Putamen (tissue), 1 donor: ENCODE data around the gene ATXN7L2.
"Not testable (repeated sequence)": the region's sequence is repeated elsewhere in the genome, so short reads cannot be mapped to it uniquely, and the experiment has no call there.

Experiments
- DNase-seq: peaks from one replicate; pipeline ENCODE4 v3.0.0-alpha.2; 2016; ENCODE audit warnings: low spot score

Gene ATXN7L2

DNA sequence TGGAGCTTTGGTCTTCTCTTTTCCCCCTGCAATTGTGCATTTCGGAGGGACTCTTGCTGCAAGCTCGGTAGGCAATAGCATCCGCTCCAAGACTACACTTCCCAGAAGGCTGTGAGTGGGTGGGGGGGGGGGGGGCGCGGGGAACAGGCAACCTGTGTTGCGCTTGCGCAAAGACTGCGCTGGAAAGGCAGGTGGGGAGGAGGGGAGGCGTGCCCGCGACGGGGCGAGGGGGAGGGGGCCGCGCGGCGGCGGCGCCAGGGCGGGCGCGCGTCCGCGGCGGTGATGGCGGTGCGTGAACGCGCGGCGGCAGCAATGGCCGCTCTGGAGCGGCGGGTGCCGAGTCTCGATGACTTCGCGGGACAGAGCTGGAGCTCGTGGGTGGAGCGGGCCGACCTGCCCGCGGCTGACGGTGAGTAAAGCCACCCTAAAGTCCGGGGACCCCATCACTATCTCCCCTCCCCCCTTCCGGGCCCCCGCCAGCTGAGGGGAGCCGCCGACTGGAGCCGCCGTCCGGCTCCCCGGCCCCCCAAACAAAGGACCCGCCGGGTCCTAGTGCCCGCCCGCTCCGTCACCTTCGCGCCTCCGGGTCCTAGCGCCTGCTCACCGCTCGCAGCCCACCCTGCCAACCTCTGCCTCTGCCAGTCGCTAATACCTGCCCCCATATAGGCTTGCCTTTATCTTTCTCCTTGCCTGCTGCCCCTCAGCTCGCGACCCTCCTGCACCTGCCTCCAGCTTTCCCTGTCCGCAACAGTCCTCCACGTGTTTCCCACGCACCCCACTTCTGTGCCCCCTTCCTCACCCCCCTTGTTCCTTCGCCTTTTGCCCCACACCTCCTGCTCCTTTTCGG is at the start of gene ATXN7L2:
TSS of gene ATXN7L2 (plus strand) at position 234 of the 847 bp plus-strand sequence. CDS start at position 283, 49 bp downstream.
- peak; percentile 94 for DNase-seq

DNA sequence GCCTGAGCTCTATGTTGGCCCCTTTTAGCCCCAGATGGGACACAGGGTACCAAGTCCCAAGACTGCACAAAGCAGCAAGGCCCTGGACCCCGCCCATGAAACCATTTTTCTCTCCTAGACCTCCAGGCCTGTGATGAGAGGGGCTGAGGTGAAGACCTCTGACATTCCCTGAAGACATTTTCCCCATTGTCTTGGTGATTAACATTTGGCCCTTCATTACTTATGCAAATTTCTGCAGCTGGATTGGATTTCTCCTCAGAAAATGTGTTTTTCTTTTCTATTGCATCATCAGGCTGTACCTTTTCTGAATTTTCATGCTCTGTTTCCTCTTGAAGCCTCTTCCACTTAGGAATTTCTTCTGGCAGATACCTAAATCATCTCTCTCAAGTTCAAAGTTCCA is 49.2 kb upstream of the ATXN7L2 start:
- DNase-seq: no peak

- no peak for DNase-seq
Measured at GRCh38 chr1:109438798-109439297, 44.9 kb upstream of the ATXN7L2 start.

DNA sequence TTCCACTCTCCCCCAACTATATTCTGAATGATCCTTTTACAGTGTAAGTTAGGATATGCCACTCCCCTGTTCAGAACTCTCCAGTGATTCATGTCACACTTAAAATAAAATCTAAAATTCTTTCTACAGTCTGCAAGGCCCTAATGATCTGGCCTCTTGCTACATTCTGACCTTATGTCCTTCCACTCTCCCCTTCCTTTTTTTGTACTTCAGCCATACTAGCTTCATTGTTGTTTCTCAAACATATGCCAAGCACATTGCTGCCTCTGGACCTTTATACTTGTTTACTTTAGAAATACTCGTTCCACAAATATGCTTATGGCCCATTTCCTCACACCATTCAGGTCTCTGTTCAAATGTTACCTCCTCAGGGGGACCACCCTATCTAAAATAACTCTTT is 42.6 kb upstream of the ATXN7L2 start:
- no peak for DNase-seq

- DNase-seq: no peak
Measured at GRCh38 chr1:109443476-109443875, 40.2 kb upstream of the ATXN7L2 start.

DNA sequence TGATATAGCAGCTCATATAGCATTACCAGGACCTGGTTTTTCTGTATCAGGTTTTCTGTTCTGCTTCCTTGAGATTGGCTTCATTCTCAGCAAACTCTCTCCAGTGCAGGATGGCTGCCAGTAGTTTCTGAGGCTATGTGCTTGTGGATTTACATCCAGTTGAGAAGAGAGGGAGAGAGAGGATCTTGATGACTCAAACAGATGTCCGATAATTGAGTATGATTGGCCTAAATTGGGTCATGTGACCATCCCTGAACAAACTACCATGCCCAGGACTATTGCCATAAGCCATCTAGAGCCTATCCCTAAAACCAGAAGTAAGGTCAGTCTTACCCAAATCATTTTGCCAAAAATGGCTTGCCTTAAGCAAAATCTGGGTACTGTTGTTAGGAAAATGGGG is 39.4 kb upstream of the ATXN7L2 start:
- DNase-seq: no peak

DNA sequence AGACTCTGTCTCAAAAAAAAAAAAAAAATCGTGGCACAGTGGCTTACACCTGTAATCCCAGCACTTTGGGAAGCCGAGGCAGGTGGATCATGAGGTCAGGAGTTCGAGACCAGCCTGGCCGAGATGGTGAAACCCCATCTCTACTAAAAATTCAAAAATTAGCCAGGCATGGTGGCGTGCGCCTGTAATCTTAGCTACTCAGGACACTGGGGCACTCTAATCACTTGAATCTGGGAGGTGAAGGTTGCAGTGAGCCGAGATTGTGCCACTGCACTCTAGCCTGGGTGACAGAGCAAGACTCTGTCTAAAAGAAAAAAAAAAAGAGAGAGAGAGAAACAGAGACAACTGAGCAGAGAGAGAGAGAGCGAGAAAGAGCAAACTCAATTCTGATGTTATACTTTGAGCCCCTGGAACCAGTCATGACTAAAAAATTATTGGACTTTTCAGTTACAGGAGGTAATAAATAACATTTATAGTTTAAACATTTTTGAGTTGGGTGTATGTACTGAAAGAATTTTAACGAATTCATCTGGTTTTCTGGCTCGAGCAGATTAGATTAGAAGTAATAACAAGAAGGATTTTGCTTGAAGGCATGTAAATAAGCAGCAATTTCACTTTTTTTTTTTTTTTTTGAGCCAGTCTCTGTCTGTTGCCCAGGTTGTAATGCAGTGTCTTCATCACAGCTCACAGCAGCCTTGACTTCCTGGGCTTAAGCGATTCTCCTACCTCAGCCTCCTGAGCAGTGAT is 37.6 kb upstream of the ATXN7L2 start:
- DNase-seq: not testable (repeated sequence)

DNA sequence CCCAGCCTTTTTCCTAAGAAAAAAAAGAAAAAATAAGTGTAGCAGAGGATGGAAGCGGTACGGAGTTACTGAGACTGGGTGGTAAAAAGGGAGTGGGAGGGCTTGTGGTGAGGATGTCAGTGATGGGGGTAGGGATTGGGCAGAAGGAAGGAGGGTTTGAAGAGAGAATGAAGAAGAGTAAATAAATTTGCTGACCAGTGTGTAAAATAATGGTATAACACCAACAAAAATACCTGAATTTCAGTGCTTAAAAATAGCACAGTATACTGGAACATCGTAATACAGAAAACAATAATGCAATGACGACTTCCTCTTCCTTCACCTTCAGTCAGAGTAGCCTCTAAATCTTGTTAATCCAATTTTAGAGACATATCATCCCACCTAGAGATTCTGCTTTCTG is 36.2 kb upstream of the ATXN7L2 start:
- no peak for DNase-seq

- no peak for DNase-seq
Measured at GRCh38 chr1:109454497-109455133, 29.1 kb upstream of the ATXN7L2 start.

DNA sequence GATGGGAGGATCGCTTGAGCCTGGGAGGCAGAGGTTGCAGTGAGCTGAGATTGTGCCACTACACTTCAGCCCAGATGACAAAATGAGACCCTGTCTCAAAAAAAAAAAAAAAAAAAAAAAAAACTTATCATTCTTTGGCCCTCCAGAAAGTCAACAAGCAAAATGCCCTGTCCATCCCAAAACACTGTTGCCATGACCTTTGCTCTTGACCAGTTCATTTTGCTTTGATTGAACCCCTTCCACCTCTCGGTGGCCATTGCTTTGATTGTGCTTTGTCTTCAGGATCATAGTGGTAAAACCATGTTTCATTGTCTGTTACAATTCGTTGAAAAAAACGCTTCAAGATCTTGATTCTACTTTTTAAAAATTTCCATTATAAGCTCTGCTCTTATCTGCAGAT is 25.9 kb upstream of the ATXN7L2 start:
- DNase-seq: no peak

DNA sequence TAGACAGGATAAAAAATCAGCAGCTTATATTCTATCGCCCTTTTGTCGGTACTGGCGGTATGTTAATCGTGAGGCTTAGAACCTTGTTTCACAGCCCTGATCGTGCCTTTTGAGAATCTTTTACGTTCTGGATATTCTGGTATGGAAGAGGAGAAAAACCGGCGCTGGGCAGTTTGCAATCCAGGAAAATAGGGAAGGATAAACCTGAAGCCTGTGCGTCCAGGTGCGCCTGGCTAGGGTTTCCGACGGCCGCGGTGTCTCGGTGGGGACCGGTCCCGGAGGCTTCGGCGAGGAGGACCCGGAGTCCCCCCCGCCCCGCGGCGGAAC is 17.6 kb upstream of the ATXN7L2 start:
- DNase-seq: no peak

- no peak for DNase-seq
Measured at GRCh38 chr1:109466452-109467300, 17.0 kb upstream of the ATXN7L2 start, which contains the start of gene SYPL2. Gene SYPL2, plus strand, starts transcription at chr1:109466546. Its CDS starts 298 bp downstream, at chr1:109466844.

DNA sequence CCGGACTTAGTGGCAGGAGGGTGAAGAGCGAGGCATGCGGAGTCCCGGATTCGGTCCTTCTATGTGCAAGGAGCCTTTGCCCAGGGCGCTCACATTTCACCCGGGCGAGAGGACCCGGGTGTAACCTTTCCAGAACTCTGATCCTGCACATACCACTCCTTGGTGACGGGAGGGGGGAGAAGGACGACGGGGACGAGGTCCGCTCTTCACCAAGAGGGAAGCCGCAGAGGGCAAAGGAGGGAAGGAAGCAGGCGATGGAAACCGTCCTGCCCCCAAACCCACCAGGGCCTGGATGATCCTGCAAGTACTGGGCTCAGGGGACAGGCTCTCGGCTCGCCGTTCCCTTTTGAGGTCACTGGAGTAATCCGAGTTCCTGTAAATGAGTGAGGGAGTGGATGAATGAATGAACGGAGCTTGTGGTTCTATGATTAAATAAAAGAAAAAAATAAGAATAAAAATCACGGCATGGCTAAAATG is 16.4 kb upstream of the ATXN7L2 start:
- DNase-seq: no peak

GRCh38 chr1:109468061-109468460 is 15.6 kb upstream of the ATXN7L2 start:
- no peak for DNase-seq

DNA sequence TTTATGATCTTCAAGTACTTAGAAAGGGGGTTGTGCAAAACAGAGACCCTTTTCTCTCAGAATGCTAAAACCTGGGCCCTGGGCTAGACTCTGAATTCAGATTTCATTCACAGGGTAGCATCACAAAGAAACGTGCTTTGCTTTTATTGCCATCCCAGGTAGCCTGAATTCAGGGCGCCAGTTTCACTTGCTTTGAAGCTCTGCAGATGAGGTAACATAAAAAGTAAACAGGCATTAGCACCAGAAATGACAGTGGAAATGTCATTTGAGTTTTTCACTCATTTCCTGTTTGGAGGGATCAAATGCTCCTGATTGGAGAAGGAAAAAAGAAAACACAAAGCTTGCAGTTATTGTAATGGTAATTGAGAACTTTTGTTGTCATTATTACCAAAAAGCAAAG is 14.8 kb upstream of the ATXN7L2 start:
- no peak for DNase-seq

DNA sequence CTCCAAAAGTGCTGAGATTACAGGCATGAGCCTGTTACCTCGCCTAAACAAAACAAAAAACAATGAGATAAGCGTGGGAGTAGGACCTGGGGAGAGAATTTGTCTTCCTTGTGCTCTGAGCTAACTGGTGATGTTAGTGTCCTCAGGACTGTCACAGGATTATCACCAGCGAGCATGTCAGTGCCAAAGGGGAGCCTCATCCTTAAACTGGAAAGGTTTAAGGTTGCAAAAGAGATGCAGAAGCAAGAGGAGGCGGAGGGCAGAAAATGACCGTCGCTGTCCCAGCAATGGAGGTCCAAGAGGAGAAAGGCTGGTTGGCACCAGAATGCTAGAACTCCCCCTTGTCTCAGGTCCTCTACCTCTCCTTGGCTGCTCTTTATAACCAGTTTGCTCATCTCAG is 13.5 kb upstream of the ATXN7L2 start:
- no peak for DNase-seq

DNA sequence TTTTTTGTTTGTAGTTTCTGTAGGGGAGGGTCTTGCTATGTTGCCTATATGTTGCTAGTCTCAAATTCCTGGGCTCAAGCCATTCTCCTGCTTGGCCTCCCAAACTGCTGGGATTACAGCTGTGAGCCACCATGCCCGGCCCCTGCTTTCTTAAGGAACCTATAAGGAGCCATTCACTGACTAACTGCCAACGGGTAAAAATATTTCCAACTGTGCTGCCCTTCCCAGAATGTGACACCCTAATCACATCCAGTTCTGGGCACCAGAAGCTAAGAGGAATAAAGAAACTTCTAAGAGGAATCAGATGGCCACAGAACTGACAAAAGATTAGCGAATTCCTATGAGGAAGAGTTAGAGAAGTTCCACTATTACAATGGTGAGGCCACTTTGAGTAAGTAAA is 10.9 kb upstream of the ATXN7L2 start:
- no peak for DNase-seq

DNA sequence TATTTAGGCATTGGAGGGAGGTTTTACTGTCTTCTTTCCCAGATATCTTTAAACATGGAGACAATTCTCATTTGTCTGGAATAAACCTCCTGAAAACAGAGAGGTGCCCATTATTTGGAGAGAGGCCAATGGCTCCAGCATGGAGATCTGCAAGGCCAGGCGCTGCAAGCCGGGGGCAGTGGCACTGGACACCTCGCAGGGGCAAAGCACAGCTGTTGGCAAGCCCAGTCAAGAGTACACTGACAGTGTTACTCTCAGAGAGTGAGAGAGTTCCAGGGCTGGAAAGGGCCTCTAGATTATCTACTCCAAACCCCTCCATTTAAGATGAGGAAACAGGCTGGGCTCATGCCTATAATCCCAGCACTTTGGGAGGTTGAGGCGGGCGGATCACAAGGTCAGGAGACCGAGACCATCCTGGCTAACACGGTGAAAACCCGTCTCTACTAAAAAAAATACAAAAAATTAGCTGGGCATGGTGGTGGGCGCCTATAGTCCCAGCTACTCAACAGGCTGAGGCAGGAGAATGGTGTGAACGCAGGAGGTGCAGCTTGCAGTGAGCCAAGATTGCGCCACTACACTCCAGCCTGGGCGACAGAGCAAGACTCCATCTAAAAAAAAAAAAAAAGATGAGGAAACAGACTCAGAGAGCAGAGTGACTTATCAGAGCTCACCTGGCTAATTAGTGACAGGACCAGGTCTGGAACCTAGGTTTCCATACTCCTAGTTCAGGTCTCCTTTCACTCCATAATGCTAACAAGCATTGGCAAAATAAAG is 10.2 kb upstream of the ATXN7L2 start:
- DNase-seq: not testable (repeated sequence)

DNA sequence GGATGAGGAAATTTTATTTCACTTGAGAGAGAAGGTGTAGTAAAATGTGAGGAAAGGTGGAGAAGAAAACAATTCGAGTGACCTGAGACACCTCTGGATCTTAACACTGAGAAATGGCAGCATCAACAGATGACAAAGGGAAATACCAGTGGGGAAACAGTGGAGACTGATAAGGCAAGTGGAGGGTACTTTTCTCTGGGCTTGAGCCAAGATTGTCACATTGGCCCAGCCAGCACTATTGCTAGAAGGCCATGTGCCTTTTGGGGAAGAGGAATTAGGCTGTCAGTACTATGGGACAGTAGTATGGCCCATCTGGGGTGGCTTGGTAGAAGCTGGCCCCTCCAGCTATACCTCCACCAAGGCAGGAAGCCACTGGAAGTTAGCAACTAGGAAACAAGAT is 9.0 kb upstream of the ATXN7L2 start:
- no peak for DNase-seq

DNA sequence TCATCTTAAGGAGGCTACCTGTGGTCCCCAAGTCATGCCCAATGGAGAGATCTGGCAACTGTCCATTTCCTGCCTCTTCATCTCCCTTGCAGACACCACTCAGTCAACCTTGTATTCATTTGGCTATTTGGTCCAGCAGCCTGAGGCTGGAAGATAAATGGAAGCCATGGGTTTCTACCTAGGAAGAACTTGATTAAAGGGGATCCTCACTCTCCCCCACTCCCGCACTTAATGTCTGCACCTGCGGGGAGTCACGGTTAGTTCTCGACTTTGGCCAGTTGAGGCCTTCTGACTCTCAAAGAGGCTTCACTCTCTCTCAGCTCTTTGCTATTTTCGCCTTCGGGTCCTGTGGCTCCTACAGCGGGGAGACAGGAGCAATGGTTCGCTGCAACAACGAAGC is 8.4 kb upstream of the ATXN7L2 start:
- no peak for DNase-seq

GRCh38 chr1:109476825-109477224 is 6.9 kb upstream of the ATXN7L2 start:
- no peak for DNase-seq
